HG02798 (cell line): ENCODE results near the gene GTF3A.

ENCODE experiments used
- ATAC-seq: cut with Tn5 transposase; IDR thresholded peaks from one replicate; pipeline ENCODE4 v1.9.1; 2021; ENCODE audit warnings: mild to moderate bottlenecking; ENCODE audit not compliant: unreplicated experiment, poor library complexity

GTF3A gene

GRCh38 chr13:27403727-27404385 is 20.6 kb upstream of the GTF3A start:
- ATAC-seq = no peak

GRCh38 chr13:27404680-27405079 is 19.7 kb upstream of the GTF3A start:
- no peak for ATAC-seq

GRCh38 chr13:27405546-27406134 is 18.8 kb upstream of the GTF3A start:
- no peak for ATAC-seq

- no peak for ATAC-seq
Observed at GRCh38 chr13:27406178-27406939, 18.1 kb upstream of the GTF3A start.

- ATAC-seq = no peak
Observed at GRCh38 chr13:27408074-27408473, 16.3 kb upstream of the GTF3A start.

- no peak for ATAC-seq
Observed at GRCh38 chr13:27409013-27409412, 15.4 kb upstream of the GTF3A start.

GRCh38 chr13:27411341-27411740 is 13.1 kb upstream of the GTF3A start:
- ATAC-seq = no peak

- ATAC-seq = no peak
Observed at GRCh38 chr13:27415116-27415515, 9.3 kb upstream of the GTF3A start.

GRCh38 chr13:27419328-27419727 is 5.1 kb upstream of the GTF3A start:
- ATAC-seq = no peak

GRCh38 chr13:27421101-27421871 is 3.1 kb upstream of the GTF3A start:
- no peak for ATAC-seq

- no peak for ATAC-seq
Observed at GRCh38 chr13:27423333-27423732, 1.1 kb upstream of the GTF3A start.

- no peak for ATAC-seq
Observed at GRCh38 chr13:27425158-27425917, 919 bp downstream of the GTF3A start.

- peak; percentile 60 for ATAC-seq
Observed at GRCh38 chr13:27425918-27426630, 1.7 kb downstream of the GTF3A start.

- ATAC-seq = no peak
Observed at GRCh38 chr13:27427641-27428040, 3.2 kb downstream of the GTF3A start.

GRCh38 chr13:27428160-27428559 is 3.7 kb downstream of the GTF3A start:
- no peak for ATAC-seq

- ATAC-seq = no peak
Observed at GRCh38 chr13:27432180-27432579, 7.8 kb downstream of the GTF3A start.

GRCh38 chr13:27432611-27433210 is 8.3 kb downstream of the GTF3A start:
- ATAC-seq = no peak

GRCh38 chr13:27437126-27437525 is 12.7 kb downstream of the GTF3A start:
- ATAC-seq = no peak

- no peak for ATAC-seq
Observed at GRCh38 chr13:27440408-27440807, 16.0 kb downstream of the GTF3A start.
